HEK293 (cell line): ENCODE data around the gene IQCH.

Experiments used
- CTCF ChIA-PET: fragments of 350-600 bp; formaldehyde crosslinking; extraction: SDS; loops from one replicate; lab custom pipeline; 2021; ENCODE audit warnings: antibody characterized with exemption; lab: Yijun Ruan, JAX
- POLR2A ChIA-PET: fragments of 300-600 bp; formaldehyde crosslinking; extraction: SDS; loops from one replicate; lab custom pipeline; 2020; ENCODE audit warnings: antibody characterized with exemption, inconsistent platforms; lab: Yijun Ruan, JAX
- H3K27ac ChIP-seq: fragments of 200-500 bp; sonication (Bioruptor generic); 2 replicates; pipeline ENCODE4 v1.5.1; 2014; ENCODE audit warnings: low read depth, low read length, control low read depth, inconsistent platforms; ENCODE audit errors: extremely low read depth
- H3K36me3 ChIP-seq, 2 experiments: fragments of 200-500 bp in 1 of 2; sonication (Bioruptor generic) in 1 of 2; 1 replicate in 1 of 2; 2 replicates in 1 of 2; pipeline ENCODE4 v1.5.1; 2014 to 2017; ENCODE audit warnings: inconsistent platforms in 2 of 2, low read length in 2 of 2; ENCODE audit not compliant: control insufficient read depth in 2 of 2, insufficient read depth in 1 of 2
- H3K4me1 ChIP-seq: fragments of 200-500 bp; sonication (Bioruptor generic); 2 replicates; pipeline ENCODE4 v1.5.1; 2014; ENCODE audit warnings: mild to moderate bottlenecking, low read length, inconsistent platforms; ENCODE audit not compliant: control insufficient read depth, insufficient read depth
- H3K4me3 ChIP-seq: 2 replicates; pipeline ENCODE4 v1.5.1; 2011; ENCODE audit warnings: low read depth, mild to moderate bottlenecking, control low read depth, low read length, moderate library complexity
- H3K9me3 ChIP-seq: fragments of 200-500 bp; sonication (Bioruptor generic); 2 replicates; pipeline ENCODE4 v1.5.1; 2014; ENCODE audit warnings: low read depth, low read length, inconsistent platforms; ENCODE audit not compliant: control insufficient read depth, insufficient read depth
- GLIS1 ChIP-seq: fragments of 450-650 bp; formaldehyde crosslinking; IDR thresholded peaks from 2 replicates; pipeline ENCODE4 v1.5.1; 2016; ENCODE audit warnings: missing biosample characterization, missing genetic modification characterization
- IKZF3 ChIP-seq: fragments of 450-650 bp; IDR thresholded peaks from 2 replicates; pipeline ENCODE4 v1.5.0; 2018; ENCODE audit warnings: missing biosample characterization, mild to moderate bottlenecking, missing genetic modification characterization, moderate library complexity
- SCRT2 ChIP-seq: fragments of 450-650 bp; formaldehyde crosslinking; IDR thresholded peaks from 2 replicates; pipeline ENCODE4 v1.5.1; 2016; ENCODE audit warnings: missing biosample characterization, missing genetic modification characterization
- ZNF146 ChIP-seq: fragments of 450-650 bp; formaldehyde crosslinking; IDR thresholded peaks from 2 replicates; pipeline ENCODE4 v1.5.1; 2016; ENCODE audit warnings: missing biosample characterization, missing genetic modification characterization
- ZNF211 ChIP-seq: fragments of 450-650 bp; formaldehyde crosslinking; IDR thresholded peaks from 2 replicates; pipeline ENCODE4 v1.5.1; 2016; ENCODE audit warnings: low read depth, missing biosample characterization, missing genetic modification characterization
- ZNF571 ChIP-seq: fragments of 450-650 bp; formaldehyde crosslinking; IDR thresholded peaks from 2 replicates; pipeline ENCODE4 v1.5.0; 2017; ENCODE audit warnings: missing biosample characterization, missing genetic modification characterization
- ZNF629 ChIP-seq: fragments of 450-650 bp; formaldehyde crosslinking; IDR thresholded peaks from 2 replicates; pipeline ENCODE4 v1.5.1; 2017; ENCODE audit warnings: missing biosample characterization, missing genetic modification characterization
- TF ChIP-seq, protein P1 (sequence below): fragments of 450-650 bp; formaldehyde crosslinking; IDR thresholded peaks from 2 replicates; pipeline ENCODE4 v1.5.1; 2016; ENCODE audit warnings: missing biosample characterization, missing genetic modification characterization
- TF ChIP-seq, protein P2 (sequence below): fragments of 450-650 bp; formaldehyde crosslinking; IDR thresholded peaks from 2 replicates; pipeline ENCODE4 v1.5.0; 2017; ENCODE audit warnings: missing biosample characterization, missing genetic modification characterization, borderline replicate concordance
- TF ChIP-seq, protein P3 (sequence below): fragments of 450-650 bp; formaldehyde crosslinking; IDR thresholded peaks from 2 replicates; pipeline ENCODE4 v1.5.1; 2016; ENCODE audit warnings: missing biosample characterization, missing genetic modification characterization
- TF ChIP-seq, protein P4 (sequence below): fragments of 450-650 bp; formaldehyde crosslinking; IDR thresholded peaks from 2 replicates; pipeline ENCODE4 v1.5.1; 2016; ENCODE audit warnings: missing biosample characterization, missing genetic modification characterization
- TF ChIP-seq, protein P5 (sequence below): fragments of 450-650 bp; formaldehyde crosslinking; IDR thresholded peaks from 2 replicates; pipeline ENCODE4 v1.5.1; 2016; ENCODE audit warnings: missing biosample characterization, missing genetic modification characterization
- TF ChIP-seq, protein P6 (sequence below): fragments of 450-650 bp; formaldehyde crosslinking; IDR thresholded peaks from 2 replicates; pipeline ENCODE4 v1.5.1; 2016; ENCODE audit warnings: missing biosample characterization, missing genetic modification characterization

Gene IQCH

DNA sequence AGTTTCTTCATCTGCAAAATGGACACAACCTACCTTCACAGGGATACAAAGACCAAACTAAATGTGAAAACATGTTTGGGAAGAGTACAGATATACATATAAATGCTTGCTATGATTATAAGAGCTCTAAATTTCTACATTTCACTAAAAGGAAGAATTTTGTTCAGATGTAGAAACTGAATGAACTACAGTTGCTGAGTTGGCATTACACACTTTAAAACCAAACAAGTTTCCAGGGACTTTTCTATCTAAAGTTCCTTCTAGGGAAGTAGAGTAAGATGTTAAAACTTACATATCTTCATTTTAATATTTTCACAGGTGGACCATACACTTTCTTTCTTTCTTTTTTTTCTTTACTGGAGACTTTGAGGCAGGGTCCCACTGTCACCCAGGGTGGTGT is 4.8 kb upstream of the IQCH start (continued):
- TF ChIP-seq, protein P1, sequence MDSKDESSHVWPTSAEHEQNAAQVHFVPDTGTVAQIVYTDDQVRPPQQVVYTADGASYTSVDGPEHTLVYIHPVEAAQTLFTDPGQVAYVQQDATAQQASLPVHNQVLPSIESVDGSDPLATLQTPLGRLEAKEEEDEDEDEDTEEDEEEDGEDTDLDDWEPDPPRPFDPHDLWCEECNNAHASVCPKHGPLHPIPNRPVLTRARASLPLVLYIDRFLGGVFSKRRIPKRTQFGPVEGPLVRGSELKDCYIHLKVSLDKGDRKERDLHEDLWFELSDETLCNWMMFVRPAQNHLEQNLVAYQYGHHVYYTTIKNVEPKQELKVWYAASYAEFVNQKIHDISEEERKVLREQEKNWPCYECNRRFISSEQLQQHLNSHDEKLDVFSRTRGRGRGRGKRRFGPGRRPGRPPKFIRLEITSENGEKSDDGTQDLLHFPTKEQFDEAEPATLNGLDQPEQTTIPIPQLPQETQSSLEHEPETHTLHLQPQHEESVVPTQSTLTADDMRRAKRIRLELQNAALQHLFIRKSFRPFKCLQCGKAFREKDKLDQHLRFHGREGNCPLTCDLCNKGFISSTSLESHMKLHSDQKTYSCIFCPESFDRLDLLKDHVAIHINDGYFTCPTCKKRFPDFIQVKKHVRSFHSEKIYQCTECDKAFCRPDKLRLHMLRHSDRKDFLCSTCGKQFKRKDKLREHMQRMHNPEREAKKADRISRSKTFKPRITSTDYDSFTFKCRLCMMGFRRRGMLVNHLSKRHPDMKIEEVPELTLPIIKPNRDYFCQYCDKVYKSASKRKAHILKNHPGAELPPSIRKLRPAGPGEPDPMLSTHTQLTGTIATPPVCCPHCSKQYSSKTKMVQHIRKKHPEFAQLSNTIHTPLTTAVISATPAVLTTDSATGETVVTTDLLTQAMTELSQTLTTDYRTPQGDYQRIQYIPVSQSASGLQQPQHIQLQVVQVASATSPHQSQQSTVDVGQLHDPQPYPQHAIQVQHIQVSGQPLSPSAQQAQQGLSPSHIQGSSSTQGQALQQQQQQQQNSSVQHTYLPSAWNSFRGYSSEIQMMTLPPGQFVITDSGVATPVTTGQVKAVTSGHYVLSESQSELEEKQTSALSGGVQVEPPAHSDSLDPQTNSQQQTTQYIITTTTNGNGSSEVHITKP (tag by site-specific recombination) = no peak
- TF ChIP-seq, all 188 proteins: peak for 0

DNA sequence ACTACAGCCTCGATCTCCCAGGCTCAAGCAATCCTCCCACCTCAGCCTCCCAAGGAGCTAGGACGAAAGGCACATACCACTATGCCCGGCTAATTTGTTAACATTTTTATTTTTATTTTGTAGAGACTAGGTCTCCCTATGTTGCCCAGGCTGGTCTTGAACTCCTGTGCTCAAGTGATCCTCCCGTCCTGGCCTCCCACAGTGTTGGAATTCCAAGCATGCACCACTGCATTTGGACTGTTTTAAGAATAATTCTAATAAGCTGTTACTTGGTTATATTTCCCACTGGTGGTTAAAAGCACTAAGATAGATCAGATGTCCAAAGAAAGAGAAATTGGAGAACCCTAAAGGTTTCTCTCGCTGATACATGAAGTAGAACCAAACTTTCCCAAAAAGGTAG is 3.3 kb upstream of the IQCH start:
- no peak overlapping the region for H3K4me3 ChIP-seq
- no peaks in the 10 kb centered on the region for H3K9me3 ChIP-seq
- no peak overlapping the region for H3K27ac ChIP-seq
- POLR2A ChIA-PET = interaction anchor here (0.6 kb wide), 1 partner anchor 9 kb away, joined by 7 read pairs; no protein-coding TSS in a partner anchor
- peaks cover 0 to 3% of the 10 kb centered on the region in 2 experiments; a peak in 1 of 3 replicates for H3K36me3 ChIP-seq
- H3K4me1 ChIP-seq = no peaks in the 10 kb centered on the region
- TF ChIP-seq, protein P2, sequence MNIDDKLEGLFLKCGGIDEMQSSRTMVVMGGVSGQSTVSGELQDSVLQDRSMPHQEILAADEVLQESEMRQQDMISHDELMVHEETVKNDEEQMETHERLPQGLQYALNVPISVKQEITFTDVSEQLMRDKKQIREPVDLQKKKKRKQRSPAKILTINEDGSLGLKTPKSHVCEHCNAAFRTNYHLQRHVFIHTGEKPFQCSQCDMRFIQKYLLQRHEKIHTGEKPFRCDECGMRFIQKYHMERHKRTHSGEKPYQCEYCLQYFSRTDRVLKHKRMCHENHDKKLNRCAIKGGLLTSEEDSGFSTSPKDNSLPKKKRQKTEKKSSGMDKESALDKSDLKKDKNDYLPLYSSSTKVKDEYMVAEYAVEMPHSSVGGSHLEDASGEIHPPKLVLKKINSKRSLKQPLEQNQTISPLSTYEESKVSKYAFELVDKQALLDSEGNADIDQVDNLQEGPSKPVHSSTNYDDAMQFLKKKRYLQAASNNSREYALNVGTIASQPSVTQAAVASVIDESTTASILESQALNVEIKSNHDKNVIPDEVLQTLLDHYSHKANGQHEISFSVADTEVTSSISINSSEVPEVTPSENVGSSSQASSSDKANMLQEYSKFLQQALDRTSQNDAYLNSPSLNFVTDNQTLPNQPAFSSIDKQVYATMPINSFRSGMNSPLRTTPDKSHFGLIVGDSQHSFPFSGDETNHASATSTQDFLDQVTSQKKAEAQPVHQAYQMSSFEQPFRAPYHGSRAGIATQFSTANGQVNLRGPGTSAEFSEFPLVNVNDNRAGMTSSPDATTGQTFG (tag by site-specific recombination) = no peak
- TF ChIP-seq ZNF211 (tag by site-specific recombination) = no peak
- TF ChIP-seq, protein P3, sequence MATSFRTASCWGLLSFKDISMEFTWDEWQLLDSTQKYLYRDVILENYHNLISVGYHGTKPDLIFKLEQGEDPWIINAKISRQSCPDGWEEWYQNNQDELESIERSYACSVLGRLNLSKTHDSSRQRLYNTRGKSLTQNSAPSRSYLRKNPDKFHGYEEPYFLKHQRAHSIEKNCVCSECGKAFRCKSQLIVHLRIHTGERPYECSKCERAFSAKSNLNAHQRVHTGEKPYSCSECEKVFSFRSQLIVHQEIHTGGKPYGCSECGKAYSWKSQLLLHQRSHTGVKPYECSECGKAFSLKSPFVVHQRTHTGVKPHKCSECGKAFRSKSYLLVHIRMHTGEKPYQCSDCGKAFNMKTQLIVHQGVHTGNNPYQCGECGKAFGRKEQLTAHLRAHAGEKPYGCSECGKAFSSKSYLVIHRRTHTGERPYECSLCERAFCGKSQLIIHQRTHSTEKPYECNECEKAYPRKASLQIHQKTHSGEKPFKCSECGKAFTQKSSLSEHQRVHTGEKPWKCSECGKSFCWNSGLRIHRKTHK = no peak
- TF ChIP-seq IKZF3 (tag by site-specific recombination) = no peak
- TF ChIP-seq ZNF571 = no peak
- TF ChIP-seq, protein P4, sequence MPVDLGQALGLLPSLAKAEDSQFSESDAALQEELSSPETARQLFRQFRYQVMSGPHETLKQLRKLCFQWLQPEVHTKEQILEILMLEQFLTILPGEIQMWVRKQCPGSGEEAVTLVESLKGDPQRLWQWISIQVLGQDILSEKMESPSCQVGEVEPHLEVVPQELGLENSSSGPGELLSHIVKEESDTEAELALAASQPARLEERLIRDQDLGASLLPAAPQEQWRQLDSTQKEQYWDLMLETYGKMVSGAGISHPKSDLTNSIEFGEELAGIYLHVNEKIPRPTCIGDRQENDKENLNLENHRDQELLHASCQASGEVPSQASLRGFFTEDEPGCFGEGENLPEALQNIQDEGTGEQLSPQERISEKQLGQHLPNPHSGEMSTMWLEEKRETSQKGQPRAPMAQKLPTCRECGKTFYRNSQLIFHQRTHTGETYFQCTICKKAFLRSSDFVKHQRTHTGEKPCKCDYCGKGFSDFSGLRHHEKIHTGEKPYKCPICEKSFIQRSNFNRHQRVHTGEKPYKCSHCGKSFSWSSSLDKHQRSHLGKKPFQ (tag by site-specific recombination) = no peak
- 0 out of 2 replicates have a peak, but pooled peaks have one; percentile 7 for TF ChIP-seq GLIS1 (tag by site-specific recombination)
- CTCF ChIA-PET = interaction anchor here (0.7 kb wide), 1 partner anchor 135 kb away, joined by 4 read pairs; no protein-coding TSS in a partner anchor

DNA sequence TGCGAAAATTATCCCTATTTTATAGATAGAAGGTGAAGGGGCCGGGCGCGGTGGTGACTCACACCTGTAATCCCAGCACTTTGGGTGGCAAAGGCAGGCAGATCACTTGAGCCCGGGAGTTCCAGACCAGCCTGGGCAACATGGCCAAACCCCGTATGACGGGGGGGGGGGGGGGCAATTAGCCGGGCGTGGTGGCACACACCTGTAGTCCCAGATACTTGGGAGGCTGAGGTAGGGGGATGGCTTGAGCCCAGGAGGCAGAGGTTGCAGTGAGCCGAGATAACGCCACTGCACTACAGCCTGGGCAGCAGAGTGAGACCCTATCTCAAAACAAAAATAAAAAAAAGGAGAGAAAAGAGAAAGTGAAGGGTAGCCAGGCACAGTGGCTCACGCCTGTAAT is 1.5 kb upstream of the IQCH start:
- ChIA-PET CTCF (no interaction called here), POLR2A (no interaction called here)
- Histone ChIP-seq H3K27ac (no peak overlapping the region), H3K4me1 (no peaks in the 10 kb centered on the region), H3K9me3 (no peaks in the 10 kb centered on the region), H3K4me3 (peak overlapping the region; percentile 94), H3K36me3 (peaks cover 0 to 3% of the 10 kb centered on the region in 2 experiments; a peak in 1 of 3 replicates)
- TF ChIP-seq, protein P5, sequence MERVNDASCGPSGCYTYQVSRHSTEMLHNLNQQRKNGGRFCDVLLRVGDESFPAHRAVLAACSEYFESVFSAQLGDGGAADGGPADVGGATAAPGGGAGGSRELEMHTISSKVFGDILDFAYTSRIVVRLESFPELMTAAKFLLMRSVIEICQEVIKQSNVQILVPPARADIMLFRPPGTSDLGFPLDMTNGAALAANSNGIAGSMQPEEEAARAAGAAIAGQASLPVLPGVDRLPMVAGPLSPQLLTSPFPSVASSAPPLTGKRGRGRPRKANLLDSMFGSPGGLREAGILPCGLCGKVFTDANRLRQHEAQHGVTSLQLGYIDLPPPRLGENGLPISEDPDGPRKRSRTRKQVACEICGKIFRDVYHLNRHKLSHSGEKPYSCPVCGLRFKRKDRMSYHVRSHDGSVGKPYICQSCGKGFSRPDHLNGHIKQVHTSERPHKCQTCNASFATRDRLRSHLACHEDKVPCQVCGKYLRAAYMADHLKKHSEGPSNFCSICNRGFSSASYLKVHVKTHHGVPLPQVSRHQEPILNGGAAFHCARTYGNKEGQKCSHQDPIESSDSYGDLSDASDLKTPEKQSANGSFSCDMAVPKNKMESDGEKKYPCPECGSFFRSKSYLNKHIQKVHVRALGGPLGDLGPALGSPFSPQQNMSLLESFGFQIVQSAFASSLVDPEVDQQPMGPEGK (tag by site-specific recombination) = 0 out of 2 replicates have a peak, but pooled peaks have one; percentile 13
- TF ChIP-seq SCRT2 (tag by site-specific recombination) (peak; percentile 59), ZNF146 (tag by site-specific recombination) (0 out of 2 replicates have a peak, but pooled peaks have one; percentile 8), ZNF629 (tag by site-specific recombination) (no peak)
- TF ChIP-seq, protein P6, sequence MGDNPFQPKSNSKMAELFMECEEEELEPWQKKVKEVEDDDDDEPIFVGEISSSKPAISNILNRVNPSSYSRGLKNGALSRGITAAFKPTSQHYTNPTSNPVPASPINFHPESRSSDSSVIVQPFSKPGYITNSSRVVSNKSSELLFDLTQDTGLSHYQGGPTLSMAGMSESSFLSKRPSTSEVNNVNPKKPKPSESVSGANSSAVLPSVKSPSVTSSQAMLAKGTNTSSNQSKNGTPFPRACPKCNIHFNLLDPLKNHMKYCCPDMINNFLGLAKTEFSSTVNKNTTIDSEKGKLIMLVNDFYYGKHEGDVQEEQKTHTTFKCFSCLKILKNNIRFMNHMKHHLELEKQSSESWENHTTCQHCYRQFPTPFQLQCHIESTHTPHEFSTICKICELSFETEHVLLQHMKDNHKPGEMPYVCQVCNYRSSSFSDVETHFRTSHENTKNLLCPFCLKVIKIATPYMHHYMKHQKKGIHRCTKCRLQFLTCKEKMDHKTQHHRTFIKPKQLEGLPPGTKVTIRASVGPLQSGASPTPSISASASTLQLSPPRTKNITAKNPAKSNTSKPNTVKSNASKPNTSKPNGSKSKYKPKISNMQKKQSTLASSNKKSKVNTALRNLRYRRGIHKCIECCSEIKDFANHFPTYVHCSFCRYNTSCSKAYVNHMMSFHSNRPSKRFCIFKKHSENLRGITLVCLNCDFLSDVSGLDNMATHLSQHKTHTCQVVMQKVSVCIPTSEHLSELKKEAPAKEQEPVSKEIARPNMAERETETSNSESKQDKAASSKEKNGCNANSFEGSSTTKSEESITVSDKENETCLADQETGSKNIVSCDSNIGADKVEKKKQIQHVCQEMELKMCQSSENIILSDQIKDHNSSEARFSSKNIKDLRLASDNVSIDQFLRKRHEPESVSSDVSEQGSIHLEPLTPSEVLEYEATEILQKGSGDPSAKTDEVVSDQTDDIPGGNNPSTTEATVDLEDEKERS (tag by site-specific recombination) = 0 out of 2 replicates have a peak, but pooled peaks have one; percentile 29
